DMS114 treated with DMSO at 0.1 percent for 48 hours (cell line): ENCODE results near the gene CDH23.

Experiments
- DNase-seq: peaks from one replicate; lab custom pipeline; 2025; ENCODE audit not compliant: unreplicated experiment; lab: John Stamatoyannopoulos, UW

Gene CDH23

DNA sequence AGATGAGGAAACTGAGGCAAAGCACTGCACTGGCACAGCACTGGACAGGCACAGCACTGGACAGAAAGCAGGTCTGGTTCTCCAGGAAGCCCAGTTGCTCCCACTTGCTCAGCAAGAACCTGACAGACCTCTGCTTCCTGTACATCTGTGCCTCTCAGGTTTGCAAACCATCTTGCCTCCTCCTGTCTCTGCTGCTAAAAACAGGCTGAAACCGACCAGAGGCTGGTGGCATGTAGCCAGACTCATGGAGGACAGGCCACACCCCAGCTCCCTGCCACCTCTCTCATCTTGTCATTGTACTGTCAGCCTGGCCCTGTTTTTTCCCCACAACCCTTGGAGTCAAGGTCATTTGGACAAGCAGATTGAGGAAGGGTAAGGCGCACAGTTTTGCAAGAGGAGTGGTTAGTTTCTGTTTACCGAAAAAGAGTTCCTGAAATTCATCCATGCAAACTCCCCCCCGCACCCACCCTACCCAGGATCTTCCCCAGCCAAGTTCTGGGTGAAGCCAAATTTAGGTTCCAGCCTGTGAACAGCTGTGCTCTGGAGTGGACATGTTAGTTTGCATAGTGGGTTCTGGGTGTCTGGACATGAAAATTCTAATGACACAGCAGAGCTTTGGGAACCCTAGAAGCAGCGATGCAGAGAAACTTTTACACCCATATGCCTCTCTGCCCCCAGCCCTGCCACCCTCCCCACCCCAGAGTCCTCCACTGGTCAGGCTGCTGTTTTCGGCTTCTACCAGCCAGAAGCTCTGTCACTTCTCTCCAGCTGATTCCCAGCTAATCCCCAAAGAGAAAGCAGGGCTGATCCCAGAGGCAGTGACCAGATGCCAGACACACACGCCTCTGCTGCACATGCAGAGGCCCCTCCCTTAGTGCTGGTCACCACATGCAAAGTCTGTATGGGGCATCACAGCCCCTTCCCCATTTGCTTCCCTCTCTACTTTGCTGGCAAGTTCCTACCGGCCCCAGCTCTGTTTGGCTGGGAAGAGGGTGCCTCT, 331.3 kb downstream of the CDH23 start:
- DNase-seq, result no peak

DNA sequence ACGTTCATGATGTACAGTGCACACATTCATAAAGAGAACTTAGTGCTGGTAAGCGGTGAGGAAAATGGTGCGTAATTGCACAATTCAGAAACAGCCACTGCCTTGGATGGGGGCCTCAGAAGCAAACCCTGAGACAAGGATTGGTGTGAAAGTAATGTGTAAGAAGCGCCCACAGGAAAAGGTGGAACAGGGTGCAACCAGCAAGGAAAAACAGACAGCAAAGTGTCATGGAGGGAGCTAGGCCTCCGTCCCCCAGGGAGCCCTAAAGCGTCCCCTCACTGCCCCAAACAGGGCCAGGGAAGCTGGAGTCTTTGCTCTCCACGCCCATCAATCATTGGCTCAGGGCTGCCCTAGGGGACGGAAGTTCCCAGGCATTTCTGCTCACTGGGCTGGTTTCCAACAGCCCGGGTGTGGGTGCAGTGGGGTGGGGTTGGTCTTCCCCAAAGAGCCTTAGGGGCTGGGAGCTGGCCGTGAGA, 332.5 kb downstream of the CDH23 start:
- no peak for DNase-seq

DNA sequence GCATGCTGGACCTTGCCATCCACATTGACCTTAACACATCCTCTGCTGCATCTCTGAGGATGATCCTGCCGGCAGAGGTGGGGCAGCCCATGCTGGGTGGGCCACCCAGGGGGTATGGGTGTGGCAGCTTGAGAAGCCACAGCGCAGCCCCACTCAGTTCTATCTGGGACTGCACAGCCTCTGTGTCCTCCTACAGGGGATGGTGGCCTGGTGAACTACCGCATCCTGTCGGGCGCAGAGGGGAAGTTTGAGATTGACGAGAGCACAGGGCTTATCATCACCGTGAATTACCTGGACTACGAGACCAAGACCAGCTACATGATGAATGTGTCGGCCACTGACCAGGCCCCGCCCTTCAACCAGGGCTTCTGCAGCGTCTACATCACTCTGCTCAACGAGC, 335.1 kb downstream of the CDH23 start:
- DNase-seq, result no peak

DNA sequence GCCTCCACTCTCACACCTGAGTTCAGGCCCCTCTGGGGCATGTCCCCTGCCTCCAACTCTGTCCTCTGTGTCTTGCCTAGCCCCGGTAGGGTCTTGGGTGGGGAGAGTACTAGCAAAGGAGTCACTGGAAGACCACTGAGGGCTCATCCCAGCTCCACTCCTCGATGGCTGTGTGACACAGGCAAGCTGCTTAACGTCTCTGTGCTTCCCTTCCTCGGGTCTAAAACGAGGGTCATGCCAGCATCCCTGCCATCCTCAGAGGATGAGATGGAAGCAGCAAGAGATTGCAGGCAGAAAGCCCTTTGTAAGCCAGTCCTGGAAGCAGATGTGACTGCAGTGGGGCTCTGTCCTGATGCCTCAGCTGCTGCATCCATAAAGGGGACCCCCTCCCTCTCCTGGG, 338.1 kb downstream of the CDH23 start:
- no peak for DNase-seq

DNA sequence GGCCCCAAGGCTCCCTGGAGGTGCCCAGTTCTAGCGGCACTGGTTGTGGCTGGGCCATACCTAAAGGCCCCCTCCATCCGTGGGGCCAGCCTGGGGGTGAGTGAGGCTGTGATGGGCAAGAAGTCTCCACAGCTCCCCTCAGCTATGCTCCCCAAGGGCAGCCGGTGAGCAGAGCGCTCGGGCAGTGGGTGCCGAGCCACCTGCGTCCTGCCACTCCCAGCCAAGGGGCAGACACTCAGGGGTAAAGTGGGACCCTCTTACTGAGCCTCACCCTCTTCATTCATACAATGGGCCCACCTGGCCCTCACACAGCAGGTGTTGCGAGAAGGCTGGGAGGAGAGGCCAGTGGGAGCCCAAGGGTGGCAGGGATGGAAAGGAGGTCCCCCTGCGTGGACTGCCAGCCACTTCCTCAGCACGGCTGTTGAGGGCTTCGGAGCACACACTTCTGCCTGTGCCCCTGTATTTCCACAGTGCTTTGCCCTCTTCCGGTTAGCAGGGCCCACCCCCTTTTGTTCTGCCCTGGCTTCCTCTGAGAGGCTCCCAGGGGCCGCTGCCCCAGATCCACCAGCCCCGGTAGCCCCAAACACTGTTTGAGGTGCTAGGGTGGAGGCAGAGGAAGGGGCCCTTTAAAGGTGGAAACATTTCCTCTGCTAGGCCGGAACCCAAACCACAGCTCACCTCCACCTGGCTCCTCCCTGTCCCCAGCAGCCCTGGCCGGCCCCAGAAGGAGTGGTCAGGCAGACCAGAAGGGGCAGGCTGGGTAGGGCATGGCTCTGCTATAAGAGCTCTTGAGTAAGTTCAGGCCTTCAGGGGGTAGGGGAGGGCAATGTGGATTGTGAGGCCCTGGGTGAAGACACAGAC, 339.2 kb downstream of the CDH23 start:
- DNase-seq, result no peak

DNA sequence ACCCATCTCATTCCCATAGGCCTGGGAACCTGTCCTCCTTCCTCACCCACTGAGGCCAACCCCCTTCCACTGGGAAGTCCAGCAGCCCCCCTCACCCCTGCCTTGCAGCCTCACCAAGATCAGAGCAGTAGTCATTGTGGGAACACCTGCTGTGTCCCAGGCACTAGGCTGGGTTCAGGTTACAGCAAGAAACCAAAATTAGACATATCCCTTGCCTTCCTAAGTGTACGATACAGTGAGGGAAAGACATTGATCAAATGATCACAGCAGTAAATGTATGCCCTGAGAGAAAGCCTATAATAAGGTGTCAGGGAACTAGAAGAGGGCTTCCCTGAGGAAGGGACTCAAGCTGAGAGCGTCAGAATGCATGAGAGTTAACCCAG, 339.8 kb downstream of the CDH23 start:
- no peak for DNase-seq

DNA sequence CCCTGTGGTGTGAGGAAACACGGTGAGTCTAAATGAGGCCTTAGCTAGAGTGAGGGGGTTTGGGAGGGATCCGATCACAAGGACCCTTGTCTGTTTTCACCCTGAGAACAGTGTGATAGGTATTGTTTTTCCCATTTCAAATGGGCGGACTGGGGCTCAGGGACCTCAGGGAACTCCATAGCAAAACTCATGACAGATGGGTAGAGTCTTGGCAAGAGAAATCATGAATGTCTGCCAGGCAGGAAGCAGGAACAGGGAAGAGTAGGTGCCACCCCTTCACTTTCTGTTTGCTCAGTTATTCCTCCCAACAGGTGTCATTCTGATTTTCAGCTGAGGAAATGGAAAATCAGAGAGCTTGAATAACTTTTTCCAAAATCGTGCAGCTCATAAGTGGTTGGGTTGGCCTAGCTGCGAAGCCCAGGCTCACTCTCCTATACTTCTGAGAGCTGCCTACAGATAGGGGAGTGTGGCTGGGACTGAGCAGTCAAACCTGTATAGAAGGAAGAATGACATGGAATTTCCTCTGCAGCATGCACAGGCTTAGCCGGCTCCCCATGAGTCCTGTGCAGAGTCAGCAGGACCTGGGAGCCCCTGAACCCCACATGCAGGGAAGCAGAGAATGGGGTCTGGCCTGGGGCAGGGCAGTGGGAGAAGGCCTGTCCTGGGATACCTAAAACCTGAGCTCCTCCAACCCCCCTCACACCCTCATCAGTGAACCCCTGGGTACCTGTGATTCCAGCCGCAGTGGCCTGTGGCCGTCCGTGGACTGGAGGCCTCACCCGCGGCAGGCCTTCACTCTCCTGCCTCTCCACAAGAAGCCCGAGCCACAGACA, 340.5 kb downstream of the CDH23 start:
- no peak for DNase-seq

DNA sequence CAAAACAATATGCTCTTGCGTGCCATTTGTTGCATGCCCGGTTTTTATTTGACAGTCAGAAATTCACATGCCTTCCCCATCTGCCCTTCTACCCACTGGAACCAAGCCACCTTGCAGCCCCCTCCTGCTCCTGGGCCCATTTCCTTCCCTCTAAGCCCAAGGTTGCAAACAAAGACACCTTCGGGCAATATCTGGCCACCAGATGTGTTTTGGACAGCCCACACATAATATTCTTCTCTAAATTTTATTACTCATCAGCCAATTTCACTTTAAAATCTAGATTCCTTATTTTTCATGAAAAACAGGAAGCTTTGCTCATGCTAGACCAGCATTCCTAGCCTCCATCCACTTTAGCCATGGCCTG, 341.1 kb downstream of the CDH23 start:
- DNase-seq, result no peak

DNA sequence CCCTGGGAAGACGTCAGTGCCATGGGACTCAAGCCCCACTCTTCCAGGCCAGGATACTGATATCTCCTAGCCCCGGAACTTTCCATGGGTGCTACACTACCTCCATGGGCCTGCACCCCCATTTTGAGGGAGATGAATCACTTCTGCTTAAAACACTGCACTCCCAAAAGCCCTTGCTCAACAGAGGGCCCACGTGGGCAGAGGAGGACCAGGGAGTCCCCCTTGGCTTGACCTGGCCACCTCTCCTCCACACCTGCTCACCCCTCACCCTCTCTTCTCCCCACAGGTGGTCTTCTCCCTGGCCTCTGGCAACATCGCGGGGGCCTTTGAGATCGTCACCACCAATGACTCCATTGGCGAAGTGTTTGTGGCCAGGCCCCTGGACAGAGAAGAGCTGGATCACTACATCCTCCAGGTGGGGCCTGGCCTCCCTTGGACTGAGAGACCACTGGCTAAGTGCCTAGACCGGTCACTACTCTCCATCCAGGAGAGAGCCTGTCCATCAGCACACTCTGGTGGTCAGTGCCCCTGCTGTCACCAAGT, 342.7 kb downstream of the CDH23 start:
- DNase-seq, result no peak

DNA sequence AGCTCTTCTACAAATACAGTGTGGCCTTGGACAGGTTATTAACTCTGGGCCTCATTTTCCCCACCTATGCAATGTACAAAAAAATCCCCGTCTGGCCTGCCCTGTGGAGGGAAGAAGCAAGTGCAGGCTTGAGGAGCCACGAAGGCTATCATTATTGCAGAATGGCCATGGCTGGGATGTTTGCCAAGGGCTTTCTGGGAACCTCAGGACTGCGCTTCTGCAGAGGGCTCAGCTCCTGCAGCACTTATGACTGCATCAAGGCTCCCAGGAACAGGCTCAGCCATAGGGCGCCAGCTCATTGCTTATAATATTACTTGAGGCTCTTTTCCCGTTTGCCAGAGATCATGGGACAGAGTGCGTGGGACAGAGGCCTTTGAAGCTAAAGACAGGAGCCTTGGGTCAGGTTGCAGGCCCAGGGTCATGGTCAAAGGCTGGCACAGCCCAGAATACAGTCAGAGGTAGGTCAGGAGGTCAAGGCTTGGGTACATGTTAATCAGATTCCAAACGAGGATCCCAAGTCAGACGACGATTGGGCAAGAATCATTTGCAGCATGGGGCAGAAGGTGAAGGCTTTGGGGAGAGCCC, 343.4 kb downstream of the CDH23 start:
- no peak for DNase-seq

DNA sequence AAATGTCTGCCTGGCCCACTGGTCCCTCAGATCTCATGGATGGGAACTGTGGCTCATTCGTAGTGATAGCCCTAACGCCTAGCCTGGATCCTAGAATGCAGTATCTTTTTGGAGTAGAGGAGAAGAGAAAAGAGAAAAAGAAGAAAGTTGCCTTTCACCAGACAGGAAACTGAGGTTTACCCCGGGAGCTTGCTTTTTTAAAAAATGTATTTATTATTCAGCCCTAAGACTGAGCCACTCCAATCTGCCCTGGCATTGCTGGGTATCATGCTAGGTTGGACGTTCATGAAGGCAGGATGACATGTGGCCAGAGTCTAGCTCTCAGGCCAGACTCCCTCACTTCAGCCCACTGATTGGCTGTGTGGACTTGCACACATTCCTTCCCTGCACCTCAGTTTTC, 344.3 kb downstream of the CDH23 start:
- no peak for DNase-seq

DNA sequence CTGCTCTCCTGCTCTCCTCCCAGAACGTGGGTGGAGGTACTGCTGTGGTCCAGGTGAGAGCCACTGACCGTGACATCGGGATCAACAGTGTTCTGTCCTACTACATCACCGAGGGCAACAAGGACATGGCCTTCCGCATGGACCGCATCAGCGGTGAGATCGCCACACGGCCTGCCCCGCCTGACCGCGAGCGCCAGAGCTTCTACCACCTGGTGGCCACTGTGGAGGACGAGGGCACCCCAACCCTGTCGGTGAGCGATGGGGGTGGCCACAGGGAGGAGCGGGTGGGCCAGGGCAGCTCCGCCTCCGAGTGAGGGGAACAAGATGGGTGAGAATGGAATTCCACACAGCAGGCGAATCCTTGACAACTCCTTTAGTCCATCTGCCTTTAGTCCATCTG, 345.0 kb downstream of the CDH23 start:
- DNase-seq, result no peak

DNA sequence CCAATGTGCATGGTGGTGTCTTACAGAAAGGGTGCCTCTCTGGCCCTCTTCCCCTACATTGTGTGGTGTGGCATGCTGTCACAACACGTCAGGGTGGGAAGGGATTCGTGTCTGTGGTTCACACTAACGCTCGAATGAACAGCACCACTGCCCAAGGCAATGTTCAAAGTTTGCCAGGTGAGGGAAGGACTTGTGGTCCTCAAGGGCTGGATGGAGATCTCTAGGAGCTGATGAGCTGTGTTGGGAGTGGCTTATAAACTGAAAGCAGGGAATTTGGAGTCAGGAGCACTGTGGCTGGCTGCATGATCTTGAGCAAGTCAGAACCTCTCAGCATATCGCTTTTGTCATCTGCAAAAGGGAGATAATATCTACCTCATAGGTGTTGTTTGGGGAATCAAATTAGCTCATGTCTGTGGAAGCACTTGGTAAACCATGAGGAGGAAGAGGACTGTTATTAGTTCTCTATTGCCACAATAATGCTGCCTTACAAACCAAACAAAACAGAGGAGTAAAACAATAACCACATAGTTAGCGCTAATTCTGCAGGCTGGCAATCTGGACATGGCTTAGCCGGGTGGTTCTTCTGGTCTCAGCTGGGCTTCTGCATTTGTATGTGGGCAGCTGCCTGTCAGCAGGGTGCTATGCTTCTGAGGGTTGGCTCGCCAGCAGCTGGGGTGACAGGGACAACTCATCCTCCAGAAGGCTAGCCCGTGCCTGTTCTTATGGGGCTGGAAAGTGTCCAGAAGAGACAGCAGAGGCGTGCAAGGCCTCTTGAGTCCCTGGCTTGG, 345.8 kb downstream of the CDH23 start:
- DNase-seq, result no peak

DNA sequence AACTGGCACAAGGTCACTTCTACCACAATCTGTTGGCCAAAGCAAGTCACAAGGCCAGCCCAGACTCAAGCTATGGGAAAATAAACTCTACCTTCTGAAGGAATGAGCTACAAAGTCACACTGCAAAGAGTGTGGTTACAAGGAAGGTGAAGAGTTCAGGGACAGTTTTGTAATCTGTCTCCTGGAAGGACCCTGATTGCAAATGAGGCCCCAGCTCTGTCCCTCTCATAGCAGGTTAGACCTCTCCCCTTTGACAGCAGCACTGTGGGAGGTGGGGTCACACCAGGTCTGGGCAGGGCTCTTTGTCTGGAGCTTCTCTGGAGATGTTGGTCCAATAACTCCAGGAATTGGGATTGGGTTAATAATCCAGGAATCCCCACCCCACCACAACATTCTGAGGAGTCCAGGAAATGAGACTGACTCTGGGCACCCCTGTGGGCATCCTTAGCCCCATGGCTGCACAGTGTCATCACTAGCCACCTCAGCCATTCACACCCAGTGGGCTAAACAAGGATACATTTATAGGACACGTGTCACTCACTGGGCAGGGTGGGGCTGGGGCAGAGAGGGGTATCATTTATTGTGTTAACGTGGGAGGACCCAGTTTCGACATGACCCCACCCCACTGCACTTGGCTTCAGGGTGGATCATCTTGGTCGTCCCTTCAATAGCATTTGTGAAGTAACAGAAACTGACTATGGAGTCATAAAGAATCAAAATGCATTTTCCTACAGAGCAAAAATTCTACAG, 346.5 kb downstream of the CDH23 start:
- no peak for DNase-seq

DNA sequence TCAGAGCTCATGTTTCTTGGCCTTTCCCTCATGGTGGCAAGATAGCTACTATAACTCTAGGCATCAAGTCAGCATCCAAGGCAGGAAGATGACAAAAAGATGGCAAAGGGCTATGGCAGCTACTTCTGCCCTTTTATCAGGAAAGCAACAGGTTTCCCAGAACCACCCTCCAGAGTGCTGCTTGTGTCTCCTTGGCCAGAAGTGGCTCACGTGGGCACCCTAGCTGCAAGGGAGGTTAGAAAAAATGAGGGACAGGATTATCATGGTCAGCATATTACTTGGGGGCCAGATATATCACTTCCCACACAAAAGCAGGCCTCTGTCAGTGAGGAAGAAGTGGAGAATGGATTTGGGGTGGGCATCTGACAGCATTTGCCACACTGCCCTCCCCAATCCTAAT, 347.1 kb downstream of the CDH23 start:
- no peak for DNase-seq

DNA sequence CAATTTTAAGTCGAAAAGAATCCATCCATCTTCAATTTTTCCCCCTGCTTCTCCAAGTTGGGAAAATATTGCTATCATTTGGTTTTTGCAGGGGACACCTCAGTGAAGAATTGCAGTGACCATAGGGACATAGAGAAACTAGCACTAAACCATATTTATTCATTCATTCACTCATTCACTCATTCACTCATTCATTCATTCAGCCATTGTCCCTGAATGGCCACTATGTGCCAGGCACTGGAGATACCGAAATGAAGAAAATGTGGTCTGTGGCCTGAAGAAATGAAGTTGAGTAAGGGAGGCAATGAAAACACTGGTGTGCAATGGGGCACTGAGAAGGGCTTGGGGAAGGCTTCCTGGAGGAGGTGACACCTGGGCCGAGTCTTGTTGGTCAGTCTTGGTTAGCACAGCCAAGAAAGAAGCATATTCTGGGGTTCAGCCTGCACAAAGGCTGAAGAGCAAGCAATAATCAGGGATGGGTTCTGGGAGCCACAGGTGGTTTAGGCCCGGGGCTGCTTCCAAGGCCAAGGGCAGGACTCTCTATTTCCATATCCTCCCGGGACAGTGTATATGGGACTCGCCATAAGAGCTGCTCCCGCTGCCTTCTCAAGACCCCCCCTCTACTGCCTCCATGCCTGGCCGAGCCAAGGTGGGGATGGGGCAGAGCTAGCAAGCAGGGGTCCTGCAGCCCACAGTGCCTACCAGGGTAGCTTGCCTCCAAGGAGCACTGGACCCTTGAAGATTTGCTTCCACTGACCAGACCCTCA, 348.4 kb downstream of the CDH23 start:
- no peak for DNase-seq

DNA sequence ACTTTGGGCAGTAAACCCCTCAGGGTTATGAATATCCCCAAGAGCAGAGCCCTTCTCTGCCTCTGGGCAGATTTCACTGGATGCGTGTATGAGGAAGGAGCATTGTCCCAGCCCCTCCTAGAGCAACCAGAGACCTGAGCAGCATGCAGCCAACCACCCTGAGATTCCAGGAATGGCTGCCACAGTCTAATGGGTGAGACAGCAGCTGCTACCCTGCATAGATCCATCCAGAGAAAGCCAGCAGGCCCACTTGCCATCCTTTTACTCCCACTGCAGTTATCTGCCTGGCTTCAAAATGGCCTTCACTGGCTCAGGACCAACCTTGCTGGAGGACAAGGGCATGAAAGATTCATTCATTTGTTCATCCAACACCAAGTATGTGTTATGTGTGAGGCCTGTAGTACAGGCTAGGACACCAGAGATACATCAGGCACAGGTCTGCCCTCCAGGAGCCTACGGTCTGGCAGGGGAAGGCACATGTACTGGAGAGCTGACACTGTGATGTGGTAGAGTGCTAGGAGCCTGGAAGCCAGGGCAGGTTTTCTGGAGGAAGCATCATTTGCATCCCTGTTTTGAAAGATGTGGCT, 349.0 kb downstream of the CDH23 start:
- DNase-seq, result no peak
